HG03432 (cell line): Measurements from ENCODE around the gene SDCBP2.

Experiments
- ATAC-seq: cut with Tn5 transposase; IDR thresholded peaks from one replicate; pipeline ENCODE4 v1.9.1; 2021; ENCODE audit warnings: mild to moderate bottlenecking, moderate library complexity; ENCODE audit not compliant: unreplicated experiment

The SDCBP2 gene

DNA sequence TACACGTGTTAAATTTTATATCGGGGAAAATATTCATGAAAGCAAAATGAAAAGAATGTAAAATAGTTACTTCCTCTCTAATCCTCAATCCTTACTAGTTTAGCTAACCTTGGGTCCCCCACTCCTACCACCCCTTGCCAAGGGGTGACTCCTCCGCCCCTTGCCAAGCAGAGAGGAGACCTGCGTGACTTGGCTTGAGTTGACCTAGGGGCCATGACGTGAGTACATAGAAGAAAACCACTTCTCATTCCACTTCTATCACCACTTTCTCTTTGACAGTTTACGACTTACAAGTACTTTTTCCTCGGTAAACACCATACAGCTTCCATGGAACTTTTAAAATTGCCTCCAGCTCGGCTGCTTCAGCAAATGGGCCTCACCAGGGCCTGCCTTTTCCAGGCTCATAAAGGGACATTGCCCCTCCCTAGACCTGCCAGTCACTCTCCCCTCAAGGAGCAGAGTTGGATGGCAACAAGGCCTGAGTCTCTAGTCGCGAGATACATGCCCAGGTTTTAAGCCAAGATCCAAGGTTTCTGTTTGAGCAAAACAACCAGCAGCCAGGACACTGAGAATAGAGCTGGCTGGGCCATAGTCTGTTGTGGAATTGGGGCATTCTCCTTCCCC, 29.9 kb downstream of the SDCBP2 start:
- ATAC-seq = no peak

DNA sequence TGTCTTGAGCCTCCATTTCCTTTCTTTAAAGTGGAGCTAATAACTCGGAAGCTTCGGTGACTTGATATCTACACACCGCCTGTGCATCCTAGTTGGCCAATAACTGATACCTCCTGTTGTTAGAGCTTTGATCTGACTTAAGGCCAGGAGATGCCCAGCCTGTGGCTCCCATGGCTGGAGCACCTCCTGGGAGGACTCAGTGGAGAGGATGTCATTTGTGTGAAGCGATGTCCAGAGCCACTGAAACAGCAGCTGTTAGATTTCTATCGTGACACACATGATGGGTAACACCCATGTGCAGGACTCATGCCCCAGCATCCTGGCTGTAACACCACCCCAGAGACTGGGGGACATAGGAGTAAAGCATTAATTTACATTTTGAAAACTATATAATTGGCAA, 30.8 kb downstream of the SDCBP2 start:
- ATAC-seq = no peak

DNA sequence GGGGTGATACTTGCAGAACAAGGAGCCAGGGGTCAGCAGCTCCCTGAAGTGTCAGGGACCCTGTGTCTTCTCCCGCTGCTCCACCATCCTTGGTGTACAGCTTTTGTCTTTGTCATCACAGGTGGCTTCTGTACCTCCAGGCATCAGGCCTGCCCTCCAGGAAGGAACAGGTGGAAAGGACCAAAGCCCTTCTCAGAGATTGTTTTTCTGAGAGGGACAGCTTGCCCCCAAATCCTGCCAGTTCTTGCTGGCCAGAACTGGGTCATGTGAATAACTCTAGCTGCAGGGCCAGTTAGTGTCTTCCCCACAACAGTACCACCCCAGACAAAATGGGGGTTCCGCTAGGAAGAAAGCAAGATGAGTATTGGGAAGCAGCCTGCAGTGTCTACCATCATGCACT, 31.5 kb downstream of the SDCBP2 start:
- ATAC-seq = no peak

DNA sequence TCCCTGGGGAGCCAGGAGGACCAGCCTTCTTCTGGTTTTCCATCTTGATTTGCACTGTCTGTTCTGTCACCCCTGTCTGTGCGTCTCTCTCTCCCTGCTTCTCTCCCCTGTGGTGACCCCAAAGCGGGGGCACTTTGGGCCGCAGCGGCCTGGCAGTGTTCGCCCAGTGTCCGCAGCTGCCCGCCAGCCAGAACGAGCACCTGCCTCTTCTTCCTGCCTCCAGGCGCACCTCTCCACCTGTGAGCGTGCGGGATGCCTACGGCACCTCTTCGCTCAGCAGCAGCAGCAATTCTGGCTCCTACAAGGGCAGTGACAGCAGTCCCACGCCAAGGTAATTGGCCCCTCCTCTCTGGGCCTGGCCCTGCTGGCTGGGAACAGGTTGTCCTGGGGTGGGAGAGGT, 32.0 kb downstream of the SDCBP2 start:
- ATAC-seq = no peak

DNA sequence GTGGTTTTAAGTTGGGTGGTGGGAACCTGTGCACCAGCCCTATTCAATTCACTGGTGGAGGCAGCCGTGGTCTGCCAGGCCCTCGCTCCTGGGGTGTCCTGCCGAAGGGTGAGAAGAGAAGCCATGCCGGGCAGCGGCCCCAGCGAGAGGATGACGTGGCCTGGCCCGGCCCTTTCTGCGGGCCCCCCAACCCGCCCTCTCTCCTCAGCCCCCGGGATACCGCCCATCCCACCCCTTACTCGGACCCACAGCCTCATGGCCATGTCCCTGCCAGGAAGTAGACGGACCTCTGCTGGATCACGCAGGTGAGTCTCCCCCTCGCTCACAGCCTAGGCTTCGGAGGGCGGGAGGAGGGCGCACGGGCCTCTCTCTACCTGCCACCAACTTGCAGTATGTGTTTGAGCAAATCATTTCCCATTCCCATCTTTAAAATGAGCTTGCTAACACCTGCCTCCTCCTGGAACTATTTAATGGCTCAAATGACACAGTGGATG, 32.8 kb downstream of the SDCBP2 start:
- ATAC-seq = no peak

DNA sequence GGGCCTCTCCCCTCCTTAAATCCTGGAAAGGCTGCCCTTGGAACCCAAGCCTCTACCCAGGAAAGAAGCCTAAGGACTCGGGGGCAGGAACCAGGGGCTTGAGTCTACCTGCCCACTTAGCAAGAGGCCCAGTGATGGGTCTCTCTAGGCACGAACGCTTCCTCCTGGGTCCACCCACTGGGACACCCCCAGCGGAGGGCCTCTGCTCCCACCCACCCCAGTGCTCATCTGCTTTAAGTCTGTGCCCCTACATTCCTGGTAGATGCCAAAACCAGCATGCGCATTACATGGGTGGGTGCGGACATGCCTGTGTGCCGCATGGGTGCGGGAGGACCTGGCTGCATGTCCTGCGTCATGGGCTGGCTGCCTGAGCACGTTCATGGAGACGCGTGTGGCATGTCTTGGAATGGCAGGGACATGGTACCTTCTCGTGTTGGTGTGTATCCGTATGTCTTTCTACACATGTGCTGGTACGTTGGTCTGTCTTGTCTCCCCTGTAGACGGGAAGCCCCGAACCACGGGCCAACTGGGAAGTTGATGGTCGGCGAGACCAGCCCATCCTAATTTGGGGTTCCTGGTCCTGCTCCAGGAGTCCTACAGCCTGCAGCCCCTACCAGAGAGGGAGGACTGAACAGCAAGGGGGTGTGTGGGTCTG, 33.5 kb downstream of the SDCBP2 start:
- no peak for ATAC-seq

DNA sequence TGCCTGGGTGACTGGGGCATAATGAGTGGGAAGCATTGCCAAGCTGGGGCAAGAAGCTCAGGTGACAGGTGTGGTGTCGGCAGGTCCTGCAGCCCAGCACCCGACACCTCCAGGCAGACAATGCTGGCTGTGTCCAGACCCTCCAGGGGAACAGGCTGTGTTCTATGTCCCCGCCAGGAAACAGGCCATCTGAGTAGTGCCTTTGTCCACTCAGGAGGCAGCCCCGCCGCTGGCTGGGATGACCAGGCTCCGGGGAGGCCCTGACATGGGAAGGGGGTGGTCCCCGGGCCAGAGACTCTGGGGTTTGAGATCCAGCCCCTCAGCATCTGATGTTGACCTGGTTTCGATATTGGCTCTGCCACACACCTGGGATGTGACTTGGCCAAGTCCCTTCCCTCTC, 34.4 kb downstream of the SDCBP2 start:
- ATAC-seq = no peak

DNA sequence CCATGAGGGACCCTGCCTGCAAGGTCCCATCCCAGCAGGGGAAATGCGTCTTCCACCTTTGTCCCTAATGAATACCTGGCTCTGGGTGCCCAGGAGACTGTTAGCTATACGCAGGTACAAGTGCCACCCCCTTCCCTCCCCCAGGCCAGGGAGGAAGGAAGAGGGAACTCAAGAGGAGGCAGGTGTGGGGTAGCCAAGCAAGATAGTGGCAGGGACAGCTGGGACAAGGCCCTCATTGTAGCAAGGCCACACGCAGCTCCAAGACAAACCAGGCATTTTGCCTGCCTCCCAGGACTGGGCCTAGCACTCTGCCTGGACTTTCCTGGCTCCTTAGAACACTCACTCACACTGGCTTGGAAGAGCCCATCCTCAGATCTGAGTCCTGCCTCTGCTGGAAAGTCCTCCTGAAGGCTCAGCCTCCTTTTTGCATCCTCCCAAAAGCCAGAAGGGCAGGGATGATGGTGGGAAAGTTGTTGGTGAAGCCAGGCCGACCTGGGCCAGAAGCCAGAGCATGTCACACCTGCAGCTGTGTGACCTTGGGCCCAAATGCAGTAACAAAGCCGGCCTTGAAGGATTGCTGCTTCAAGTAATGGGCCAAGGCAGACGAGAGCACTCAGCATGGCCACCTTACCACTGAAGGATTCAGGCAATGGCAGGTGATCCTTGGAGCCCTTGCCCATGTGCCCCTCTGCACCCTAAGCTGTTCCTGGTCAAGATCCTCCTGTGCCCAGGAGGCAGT, 35.1 kb downstream of the SDCBP2 start:
- no peak for ATAC-seq

DNA sequence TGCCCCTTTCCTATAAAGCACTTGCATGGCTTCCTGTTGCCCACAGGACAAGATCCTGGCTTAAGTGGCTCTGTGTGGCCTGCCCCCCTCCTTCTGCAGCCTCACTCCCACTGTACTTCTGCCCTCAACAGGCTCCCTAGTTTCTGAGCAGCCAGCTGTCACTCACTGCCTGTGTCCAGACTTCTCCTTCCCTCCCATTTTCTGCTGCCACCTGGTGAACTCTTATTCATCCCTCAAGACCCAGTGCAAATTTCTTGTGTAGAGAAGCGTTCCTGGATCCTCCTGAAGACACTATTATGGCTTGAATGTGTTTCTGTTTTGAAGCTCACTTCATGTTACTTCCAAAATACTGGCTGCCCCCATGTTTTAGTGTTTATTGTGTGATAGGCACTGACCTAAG, 36.3 kb downstream of the SDCBP2 start:
- ATAC-seq = no peak

DNA sequence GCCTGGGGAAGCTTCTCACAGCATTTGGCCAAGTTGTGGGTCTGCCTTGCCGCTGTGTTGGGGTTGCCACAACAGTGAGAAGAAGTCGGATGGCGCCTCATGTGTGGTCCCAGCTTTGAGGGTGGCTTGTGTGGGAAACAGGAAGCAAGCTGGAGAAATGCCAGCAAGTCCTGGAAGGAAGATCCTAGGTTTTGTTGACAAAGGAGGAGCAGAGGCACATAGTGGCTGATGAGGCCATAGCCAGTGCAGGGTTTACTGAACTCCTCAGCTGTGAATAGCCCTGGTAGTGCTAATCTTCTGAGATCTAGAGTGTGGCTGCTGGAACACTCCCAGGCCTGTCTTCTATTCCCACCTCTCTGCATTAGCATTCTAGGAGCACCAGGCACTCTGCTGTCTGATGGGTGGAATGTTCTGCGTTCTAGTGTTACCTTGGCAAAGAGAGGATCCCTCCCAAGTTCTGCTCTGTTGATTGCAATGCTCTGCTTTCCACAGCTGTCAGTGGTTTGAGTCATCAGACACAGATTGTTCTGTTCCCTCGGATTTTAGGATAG, 37.7 kb downstream of the SDCBP2 start:
- ATAC-seq = no peak

DNA sequence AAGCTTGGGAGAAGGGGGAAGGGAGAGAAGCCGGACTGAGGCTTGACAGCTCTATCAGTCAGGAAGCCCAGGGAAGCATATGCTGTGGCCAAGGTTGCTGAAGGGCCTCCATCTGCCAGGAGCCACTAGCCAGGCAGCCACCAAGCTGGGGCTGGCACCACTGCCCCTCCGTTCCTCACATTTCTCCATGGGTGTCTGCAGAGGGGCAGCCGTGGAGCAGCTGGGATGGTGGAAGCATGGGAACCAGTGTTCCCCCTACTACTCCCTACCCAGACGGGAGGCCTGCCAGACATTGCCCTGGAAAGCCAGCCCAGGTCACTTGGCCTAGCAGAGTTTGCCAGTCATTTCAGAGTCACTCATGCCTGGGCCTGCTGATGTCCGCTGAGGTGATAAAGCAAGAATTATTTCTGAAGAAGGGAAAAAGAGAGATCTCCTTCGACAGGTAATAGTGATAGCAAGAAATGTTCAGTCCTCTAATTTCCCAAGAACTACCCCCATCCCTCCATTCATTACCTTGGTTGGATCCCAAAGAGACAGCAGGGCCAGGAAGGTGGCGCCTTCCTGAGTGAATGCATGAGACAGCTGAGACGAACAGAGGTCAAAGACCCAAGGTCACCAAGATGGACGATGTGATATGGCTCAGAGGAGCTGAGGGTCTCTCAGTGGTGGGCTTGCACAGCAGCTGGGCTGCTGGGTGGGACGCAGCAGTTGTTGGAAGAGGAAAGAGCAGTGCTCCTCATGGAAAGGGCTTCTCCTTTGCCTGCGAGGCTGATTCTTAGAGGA, 41.0 kb downstream of the SDCBP2 start:
- ATAC-seq = no peak

DNA sequence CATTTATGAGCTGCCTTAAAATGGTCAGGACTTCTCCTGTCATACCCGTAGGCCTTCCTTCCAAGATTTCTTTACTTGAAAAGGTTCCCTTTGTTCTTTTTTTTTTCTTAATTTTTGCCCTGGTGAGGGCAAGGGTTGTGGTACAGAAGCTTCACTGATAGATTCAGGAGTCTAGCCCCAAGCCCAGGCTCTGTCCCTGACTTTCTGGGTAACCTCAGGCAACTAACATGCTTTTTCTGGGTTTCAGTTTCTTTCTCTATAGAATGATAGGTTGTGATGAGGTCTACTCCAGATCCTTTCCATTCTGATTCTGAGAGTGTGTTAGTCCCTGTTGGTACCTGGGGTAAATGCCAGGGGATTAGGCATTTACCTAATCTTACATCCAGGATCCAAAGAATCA, 41.6 kb downstream of the SDCBP2 start:
- ATAC-seq = no peak

DNA sequence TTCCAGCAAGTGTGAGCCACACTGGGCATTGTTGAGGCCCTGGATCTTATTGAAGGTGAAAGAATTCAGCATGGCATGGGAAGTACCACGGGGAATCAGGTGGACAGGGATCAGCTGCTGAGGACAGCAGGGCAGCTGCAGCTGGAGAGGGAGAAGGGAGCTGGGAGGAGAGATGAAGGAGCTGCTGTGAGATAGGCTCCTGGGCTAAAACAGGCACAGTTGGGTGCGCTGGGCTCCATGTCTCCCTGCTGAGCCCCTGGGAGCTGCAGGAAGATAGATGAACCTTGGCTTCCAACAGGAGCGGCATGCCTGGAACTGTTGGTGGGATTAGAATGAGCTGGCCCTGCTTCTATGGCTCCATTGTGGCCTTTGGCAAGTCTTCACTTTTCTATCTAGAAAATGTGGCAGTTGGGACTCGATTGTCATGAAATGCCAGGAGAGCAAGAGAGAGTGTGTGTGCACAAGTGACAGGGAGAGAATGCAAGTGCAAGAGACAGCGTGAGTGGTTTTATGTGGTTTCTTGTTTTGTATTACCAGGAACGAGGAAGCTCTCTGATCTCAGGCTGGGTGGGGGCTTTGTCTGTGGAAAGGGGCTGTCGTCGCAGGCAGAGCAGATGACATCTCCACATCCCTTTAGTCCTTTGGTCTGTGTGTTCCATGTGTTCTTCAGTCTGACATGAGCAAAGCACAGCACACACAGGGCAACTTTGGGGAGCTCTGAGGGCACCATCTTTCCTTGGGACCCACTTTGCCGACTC, 42.5 kb downstream of the SDCBP2 start:
- ATAC-seq = no peak

DNA sequence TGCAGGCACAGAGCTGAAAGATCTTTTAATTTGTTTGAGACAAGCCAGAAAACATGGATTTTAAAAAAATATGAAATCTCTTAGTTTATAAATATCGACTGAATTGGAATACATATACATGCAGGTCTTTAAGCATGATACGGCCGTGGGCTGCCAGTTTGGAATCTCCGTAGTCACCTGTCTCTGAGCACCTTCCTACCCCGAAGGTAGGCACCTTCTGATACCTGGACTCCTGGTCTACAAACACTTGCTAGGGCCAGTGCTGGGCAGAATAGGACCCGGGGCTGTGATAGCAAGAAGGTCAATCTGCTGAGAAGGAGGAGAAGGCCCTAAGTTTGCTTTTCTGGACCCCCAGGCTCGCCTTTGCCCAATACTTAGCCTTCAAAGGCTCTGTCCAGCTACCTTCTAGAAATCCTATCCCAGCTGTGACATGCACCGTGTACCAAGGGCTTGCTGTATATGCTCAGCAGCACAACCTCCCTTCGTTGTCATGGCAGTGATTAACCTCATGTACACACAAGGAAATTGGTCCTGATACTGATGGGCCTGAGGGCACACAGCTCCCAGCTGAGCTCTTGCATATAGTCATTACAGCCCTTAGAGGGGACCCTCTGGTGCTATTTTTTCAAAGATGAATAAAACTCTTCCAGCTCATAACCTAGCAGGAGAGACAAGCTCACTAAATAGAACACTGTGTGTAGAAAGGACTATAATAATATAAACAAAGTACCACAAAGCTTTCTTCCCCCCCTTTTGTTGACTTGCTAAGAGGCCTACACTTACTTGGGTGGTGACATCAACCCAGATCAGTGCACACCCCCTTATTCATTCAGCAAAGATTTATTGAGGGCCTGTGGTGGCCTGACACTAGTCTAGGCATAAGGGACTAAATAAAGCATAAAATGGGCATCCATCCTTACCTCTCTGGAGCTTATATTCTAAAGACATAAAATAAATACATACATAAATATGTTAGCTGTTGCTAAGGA, 45.1 kb downstream of the SDCBP2 start:
- ATAC-seq = no peak

DNA sequence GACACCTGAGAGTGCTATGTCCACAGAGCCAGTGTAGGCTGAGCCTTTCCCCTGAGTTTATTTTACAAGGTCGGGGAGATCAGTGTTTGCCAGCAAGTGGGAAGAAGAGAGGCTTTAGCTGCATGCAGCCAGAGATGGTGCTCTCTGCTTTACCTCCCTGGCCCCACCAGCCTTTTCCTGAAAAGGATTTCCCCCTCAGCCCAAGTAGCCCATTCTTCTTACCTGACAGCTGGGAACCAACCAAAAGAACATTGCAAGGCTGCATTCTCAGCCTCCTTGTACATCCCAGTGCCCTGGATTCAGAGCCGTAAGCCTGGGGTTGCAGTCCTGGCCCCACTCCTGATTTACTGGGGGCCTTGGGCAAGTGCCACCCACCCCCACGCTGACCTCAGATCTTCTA, 46.0 kb downstream of the SDCBP2 start:
- ATAC-seq = no peak

DNA sequence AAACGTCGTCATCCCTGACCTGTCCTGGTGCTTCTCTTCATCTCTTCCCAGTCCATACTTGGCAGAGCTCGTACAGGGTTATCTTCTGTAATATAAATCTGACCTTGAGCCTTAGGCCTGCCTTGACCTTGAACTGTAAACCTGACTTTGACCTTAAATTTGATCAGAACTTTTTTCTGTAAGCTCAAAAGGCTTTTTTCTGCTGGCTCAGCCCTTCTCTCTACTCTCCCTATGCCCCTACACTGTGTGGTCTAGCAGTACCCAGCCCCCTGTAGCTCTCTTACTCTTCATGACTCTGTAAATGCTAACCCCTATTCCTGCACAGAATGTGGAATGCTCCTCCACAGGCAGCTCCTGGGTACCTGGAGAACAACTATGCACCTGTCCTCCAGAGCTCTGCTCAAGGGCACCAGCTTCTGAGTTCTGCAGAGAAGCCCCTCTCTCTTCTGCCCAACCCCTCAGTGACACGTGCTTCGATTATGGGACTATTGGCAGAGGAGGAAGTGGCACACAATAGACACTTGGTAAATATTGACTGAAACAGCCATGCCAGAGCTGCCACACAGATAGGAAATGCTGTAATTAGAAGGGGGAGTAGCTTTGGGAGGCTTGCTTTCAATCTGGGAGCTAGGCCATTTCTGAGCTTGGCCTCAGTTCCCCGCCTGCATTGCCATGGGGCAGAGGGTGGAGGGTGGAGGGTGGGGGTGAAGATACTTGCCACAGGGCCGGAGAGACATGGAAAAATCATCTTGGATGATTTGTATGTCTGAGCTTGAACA, 47.5 kb downstream of the SDCBP2 start:
- no peak for ATAC-seq

DNA sequence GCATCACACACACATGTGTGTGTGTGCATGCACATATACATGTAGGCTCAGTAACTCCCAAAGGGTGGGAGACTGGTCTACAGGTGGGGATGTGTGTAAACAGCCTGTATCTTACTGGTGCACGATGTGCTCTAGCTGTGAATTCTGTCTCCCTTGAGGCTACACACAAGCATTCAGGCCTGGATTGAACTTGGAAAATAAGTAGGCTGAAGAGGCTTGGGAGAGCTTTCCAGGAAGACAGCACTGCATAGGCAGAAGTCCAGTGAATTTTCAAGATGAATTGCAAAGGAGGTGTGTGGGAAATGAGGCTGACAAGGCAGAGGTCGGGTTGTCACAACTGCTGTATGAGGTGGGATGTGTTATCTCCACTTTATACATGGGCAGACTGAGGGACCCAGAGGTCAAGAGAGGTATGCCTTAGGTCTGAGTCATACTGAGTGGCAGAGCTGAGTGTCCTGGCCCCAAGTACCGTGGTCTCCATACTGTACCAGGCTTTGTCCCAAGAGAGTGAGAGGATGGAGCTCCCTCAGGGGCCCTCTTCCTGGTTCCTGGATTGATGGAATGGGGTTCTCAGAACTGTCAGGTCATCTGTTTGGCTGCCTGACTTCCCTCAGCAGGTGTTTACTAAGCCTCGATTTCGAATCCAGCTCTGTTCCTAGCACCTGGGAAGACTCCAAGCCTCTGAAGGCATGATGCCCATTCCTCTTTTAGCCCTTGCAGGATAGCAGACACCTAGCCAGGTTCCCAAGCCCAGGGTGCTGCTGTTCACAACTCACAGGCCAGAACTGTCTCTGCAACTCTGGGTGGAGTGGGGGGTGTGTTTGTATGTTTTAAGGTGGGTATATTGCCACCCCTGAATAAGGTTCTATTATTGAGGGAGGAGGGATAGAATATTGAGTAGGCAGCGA, 48.5 kb downstream of the SDCBP2 start:
- ATAC-seq = no peak
